PC-9 (cell line): ENCODE measurements around the gene ADAMTSL1. TPM values are rescaled to one million over a fixed set of nuclear protein-coding genes. Genes with fewer than 3 reads are reported as not detected.

Source experiments
- BruUV-seq: library from RNA; stranded (reverse); fragments of 400-500 nt; replicated peaks from 2 replicates; lab custom pipeline; 2021; lab: Mats Ljungman, UMichigan
- CTCF ChIA-PET: fragments of 300-600 bp; sonication (Branson Sonifier 250); formaldehyde crosslinking; loops from one replicate; lab custom pipeline; 2022; ENCODE audit warnings: antibody characterized with exemption; lab: Charles Lee
- POLR2A ChIA-PET: fragments of 300-600 bp; sonication (Branson Sonifier 250); formaldehyde crosslinking; loops from one replicate; lab custom pipeline; 2022; ENCODE audit warnings: antibody characterized with exemption; ENCODE audit not compliant: unreplicated experiment; lab: Charles Lee
- DNase-seq, 2 experiments: peaks; one replicate each; pipeline versions ENCODE4 v3.0.0 to v3.0.0-alpha.2; 2015 to 2022; ENCODE audit warnings: mixed read lengths in 1 of 2
- H2AFZ ChIP-seq: fragments of 200-600 bp; sonication (generic); 2 replicates; pipeline ENCODE4 v1.8.1; 2017; ENCODE audit warnings: antibody characterized with exemption
- H3F3A ChIP-seq: fragments of 200-600 bp; sonication (generic); 2 replicates; pipeline ENCODE4 v1.8.1; 2017; ENCODE audit warnings: antibody characterized with exemption, mild to moderate bottlenecking, low read depth; ENCODE audit not compliant: insufficient read depth
- H3K27ac ChIP-seq: fragments of 200-600 bp; sonication (generic); 2 replicates; pipeline ENCODE4 v1.6.1; 2016; ENCODE audit warnings: mixed run types
- H3K27me3 ChIP-seq: fragments of 200-600 bp; sonication (generic); 2 replicates; pipeline ENCODE4 v1.6.1; 2016; ENCODE audit warnings: low read depth, mixed run types; ENCODE audit not compliant: insufficient read depth
- H3K36me3 ChIP-seq: fragments of 200-600 bp; sonication (generic); 2 replicates; pipeline ENCODE4 v1.6.1; 2016; ENCODE audit warnings: low read depth, mixed run types
- H3K4me1 ChIP-seq: fragments of 200-600 bp; sonication (generic); replicated peaks from 2 replicates; pipeline ENCODE4 v1.6.1; 2016; ENCODE audit warnings: mixed run types; ENCODE audit not compliant: insufficient read depth
- H3K4me2 ChIP-seq: fragments of 200-600 bp; sonication (generic); 2 replicates; pipeline ENCODE4 v1.6.1; 2017; ENCODE audit warnings: mixed run types
- H3K4me3 ChIP-seq: fragments of 200-600 bp; sonication (generic); 2 replicates; pipeline ENCODE4 v1.6.1; 2016; ENCODE audit warnings: mixed run types
- H3K79me2 ChIP-seq: fragments of 200-600 bp; sonication (generic); 2 replicates; pipeline ENCODE4 v1.6.1; 2017; ENCODE audit warnings: low read depth, mixed run types
- H3K9me2 ChIP-seq: fragments of 200-600 bp; sonication (generic); 2 replicates; pipeline ENCODE4 v1.8.1; 2017; ENCODE audit warnings: mild to moderate bottlenecking; ENCODE audit not compliant: insufficient read depth
- H3K9me3 ChIP-seq: fragments of 200-600 bp; sonication (generic); 2 replicates; pipeline ENCODE4 v1.8.1; 2016; ENCODE audit warnings: low read depth; ENCODE audit not compliant: insufficient read depth
- H4K20me1 ChIP-seq: fragments of 200-600 bp; sonication (generic); 2 replicates; pipeline ENCODE4 v1.8.1; 2017; ENCODE audit not compliant: insufficient read depth
- EZH2 ChIP-seq: fragments of 200-600 bp; sonication (generic); IDR thresholded peaks from 2 replicates; pipeline ENCODE4 v1.8.0; 2017; ENCODE audit warnings: antibody characterized with exemption, low read depth
- intact Hi-C: fragments of 100-400 bp; cut with micrococcal nuclease; formaldehyde crosslinking; loops from one replicate; pipeline ENCODE4 v1.10.0; 2022; ENCODE audit not compliant: unreplicated experiment
- total RNA-seq: library from RNA; stranded (reverse); gene quantifications from 2 replicates; pipeline ENCODE4 v1.2.3, GENCODE V29; 2021
- TF ChIP-seq, protein P1 (sequence below): fragments of 200-600 bp; sonication (generic); conservative IDR thresholded peaks from 2 replicates; pipeline ENCODE4 v1.6.1; 2017; ENCODE audit warnings: mixed run types, antibody characterized with exemption, mild to moderate bottlenecking, moderate library complexity

ADAMTSL1 gene
- total RNA-seq, 1 experiment from 2014 or later, result not detected

DNA sequence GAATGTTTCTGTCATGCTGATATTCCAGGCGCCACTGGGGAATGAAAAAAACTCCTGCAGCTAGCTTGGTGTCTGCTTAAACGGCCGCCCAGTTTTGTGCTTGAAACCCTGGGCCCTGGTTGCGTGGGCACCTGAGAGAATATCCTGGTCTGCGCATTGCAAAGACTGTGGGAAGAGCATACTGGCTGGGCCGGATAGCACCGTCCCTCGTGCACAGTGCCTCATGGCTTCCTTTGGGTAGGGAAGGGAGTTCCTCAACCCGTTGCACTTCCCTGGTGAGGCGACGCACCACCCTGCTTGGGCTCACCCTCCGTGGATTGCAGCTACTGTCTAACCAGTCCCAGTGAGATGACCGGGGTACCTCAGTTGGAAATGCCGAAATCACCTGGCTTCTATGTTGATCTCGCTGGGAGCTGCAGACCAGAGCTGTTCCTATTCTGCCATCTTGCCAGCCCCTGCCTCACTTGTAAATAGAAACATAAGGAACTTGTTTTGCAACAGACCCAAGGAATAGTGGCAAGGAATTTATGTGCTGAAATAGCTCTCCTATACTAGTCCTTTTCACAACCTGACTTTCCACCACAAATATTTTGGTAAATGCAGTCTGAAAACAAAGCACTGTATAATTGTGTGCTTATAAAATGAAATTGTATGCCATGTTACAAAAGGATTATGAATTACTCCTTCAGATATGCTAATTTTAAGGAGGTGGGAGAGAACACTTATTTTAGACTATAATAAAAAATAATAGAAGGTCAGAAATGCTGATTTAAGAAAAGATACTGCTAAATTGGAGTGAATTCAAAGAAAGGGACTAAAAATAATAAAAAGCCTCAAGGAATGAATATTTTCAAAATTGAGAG is 90.3 kb downstream of the ADAMTSL1 start:
- Histone ChIP-seq H3K4me1 (no peaks in the 10 kb centered on the region), H3K27ac (no peak overlapping the region), H3K79me2 (no peaks in the 10 kb centered on the region), H3K36me3 (no peaks in the 10 kb centered on the region), H4K20me1 (no peaks in the 10 kb centered on the region), H3K4me2 (no peak overlapping the region), H2AFZ (no peak overlapping the region), H3F3A (no peaks in the 10 kb centered on the region), H3K27me3 (no peaks in the 10 kb centered on the region), H3K9me2 (no peaks in the 10 kb centered on the region), H3K4me3 (no peak overlapping the region), H3K9me3 (no peaks in the 10 kb centered on the region)
- intact Hi-C loops, result no loop called here
- POLR2A ChIA-PET, result no interaction called here
- no peak for DNase-seq
- TF ChIP-seq, protein P1, sequence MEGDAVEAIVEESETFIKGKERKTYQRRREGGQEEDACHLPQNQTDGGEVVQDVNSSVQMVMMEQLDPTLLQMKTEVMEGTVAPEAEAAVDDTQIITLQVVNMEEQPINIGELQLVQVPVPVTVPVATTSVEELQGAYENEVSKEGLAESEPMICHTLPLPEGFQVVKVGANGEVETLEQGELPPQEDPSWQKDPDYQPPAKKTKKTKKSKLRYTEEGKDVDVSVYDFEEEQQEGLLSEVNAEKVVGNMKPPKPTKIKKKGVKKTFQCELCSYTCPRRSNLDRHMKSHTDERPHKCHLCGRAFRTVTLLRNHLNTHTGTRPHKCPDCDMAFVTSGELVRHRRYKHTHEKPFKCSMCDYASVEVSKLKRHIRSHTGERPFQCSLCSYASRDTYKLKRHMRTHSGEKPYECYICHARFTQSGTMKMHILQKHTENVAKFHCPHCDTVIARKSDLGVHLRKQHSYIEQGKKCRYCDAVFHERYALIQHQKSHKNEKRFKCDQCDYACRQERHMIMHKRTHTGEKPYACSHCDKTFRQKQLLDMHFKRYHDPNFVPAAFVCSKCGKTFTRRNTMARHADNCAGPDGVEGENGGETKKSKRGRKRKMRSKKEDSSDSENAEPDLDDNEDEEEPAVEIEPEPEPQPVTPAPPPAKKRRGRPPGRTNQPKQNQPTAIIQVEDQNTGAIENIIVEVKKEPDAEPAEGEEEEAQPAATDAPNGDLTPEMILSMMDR, result no peak
- TF ChIP-seq EZH2, result no peak
- CTCF ChIA-PET, result no interaction called here
- no TSS peak for BruUV-seq

DNA sequence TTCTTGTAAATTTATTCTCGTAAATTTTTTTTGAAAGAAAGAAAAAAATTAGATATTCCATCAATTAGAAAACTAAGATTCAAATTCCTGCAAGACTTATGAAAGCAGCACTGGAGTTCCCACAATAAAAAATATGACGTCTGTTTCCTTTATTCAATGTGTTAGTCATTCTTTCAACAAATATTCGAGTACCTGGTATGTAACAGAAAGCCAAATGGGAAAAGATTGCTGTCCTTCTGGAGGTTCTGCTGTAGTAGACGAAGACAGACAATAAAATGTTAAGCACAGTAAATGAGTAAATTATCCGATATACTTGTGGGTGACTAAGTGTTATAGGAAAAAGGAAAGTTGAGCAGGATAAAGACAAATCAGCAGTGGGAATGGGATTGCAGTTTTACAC is 92.2 kb downstream of the ADAMTSL1 start:
- H3K9me3 ChIP-seq, result no peaks in the 10 kb centered on the region
- ChIA-PET POLR2A (no interaction called here), CTCF (no interaction called here)
- no TSS peak for BruUV-seq
- no peaks in the 10 kb centered on the region for H3K79me2 ChIP-seq
- intact Hi-C loops, result no loop called here
- H3K27ac ChIP-seq, result no peak overlapping the region
- H3K4me3 ChIP-seq, result no peak overlapping the region
- no peaks in the 10 kb centered on the region for H3F3A ChIP-seq
- H3K9me2 ChIP-seq, result no peaks in the 10 kb centered on the region
- no peak overlapping the region for H3K4me2 ChIP-seq
- no peak for DNase-seq
- TF ChIP-seq, protein P1, result no peak
- no peak for TF ChIP-seq EZH2
- H3K4me1 ChIP-seq, result no peaks in the 10 kb centered on the region
- H2AFZ ChIP-seq, result no peak overlapping the region
- H4K20me1 ChIP-seq, result no peaks in the 10 kb centered on the region
- H3K36me3 ChIP-seq, result no peaks in the 10 kb centered on the region
- no peaks in the 10 kb centered on the region for H3K27me3 ChIP-seq

DNA sequence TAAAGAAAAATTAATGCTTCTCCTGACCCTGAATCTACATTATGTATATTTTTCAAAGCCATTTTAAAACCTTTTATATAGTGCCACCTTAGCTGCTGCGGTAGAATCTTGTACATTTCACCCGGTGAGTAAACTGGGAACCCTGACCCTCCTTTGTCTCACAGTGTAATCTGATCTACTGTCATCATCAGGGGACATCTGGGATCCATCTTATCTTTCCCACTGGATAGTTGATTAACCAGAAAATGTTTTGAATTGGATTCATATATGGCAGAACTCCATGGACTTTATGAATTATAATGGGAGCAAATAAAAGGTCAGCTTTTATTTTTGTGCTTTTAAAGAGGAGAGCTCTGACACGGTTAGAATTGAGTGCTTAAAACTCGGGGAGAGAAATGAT is 95.0 kb downstream of the ADAMTSL1 start:
- H3K4me3 ChIP-seq, result no peak overlapping the region
- H3K27ac ChIP-seq, result no peak overlapping the region
- CTCF ChIA-PET, result no interaction called here
- no peaks in the 10 kb centered on the region for H3K79me2 ChIP-seq
- TF ChIP-seq, protein P1, result no peak
- no peaks in the 10 kb centered on the region for H3K9me2 ChIP-seq
- POLR2A ChIA-PET, result no interaction called here
- no peaks in the 10 kb centered on the region for H3K27me3 ChIP-seq
- BruUV-seq, result no TSS peak
- intact Hi-C loops, result no loop called here
- no peak overlapping the region for H2AFZ ChIP-seq
- no peak overlapping the region for H3K4me2 ChIP-seq
- no peak for DNase-seq
- H3K9me3 ChIP-seq, result no peaks in the 10 kb centered on the region
- no peaks in the 10 kb centered on the region for H4K20me1 ChIP-seq
- no peaks in the 10 kb centered on the region for H3F3A ChIP-seq
- H3K4me1 ChIP-seq, result no peaks in the 10 kb centered on the region
- no peaks in the 10 kb centered on the region for H3K36me3 ChIP-seq
